HepG2 (cell line): ENCODE data around the gene SGSM1. TPM values are rescaled to one million over a fixed set of nuclear protein-coding genes. Genes with fewer than 3 reads are reported as not detected.

ENCODE experiments used
- ASH2L ChIP-seq: fragments of 300-600, 200-600 bp; sonication (generic); IDR thresholded peaks from 2 replicates; pipeline ENCODE4 v1.7.0; 2017; ENCODE audit warnings: low read depth, mild to moderate bottlenecking, moderate library complexity, mixed read lengths, low read length; ENCODE audit not compliant: insufficient read length
- IRX3 ChIP-seq: sonication (generic); formaldehyde crosslinking; IDR thresholded peaks from 2 replicates; pipeline ENCODE4 v1.8.1; 2023; ENCODE audit warnings: mild to moderate bottlenecking, low read depth, missing genetic modification reagents, borderline replicate concordance
- MLLT10 ChIP-seq: sonication (generic); formaldehyde crosslinking; IDR thresholded peaks from 2 replicates; pipeline ENCODE4 v1.4.0; 2020; ENCODE audit warnings: missing genetic modification reagents
- MLX ChIP-seq: IDR thresholded peaks from 2 replicates; pipeline ENCODE4 v1.6.1; 2016
- NFKB2 ChIP-seq: sonication (generic); formaldehyde crosslinking; IDR thresholded peaks from 2 replicates; pipeline ENCODE4 v1.4.0; 2020; ENCODE audit warnings: missing genetic modification reagents, borderline replicate concordance
- PLRG1 ChIP-seq: fragments of 450-650 bp; conservative IDR thresholded peaks from 2 replicates; pipeline ENCODE4 v1.6.1; 2016
- PREB ChIP-seq: sonication (generic); formaldehyde crosslinking; IDR thresholded peaks from 2 replicates; pipeline ENCODE4 v1.4.0; 2020; ENCODE audit warnings: missing genetic modification reagents
- SIX1 ChIP-seq: sonication (generic); formaldehyde crosslinking; IDR thresholded peaks from 2 replicates; pipeline ENCODE4 v1.4.0; 2020; ENCODE audit warnings: missing genetic modification reagents, borderline replicate concordance
- SP140L ChIP-seq: sonication (generic); formaldehyde crosslinking; IDR thresholded peaks from 2 replicates; pipeline ENCODE4 v1.4.0; 2020; ENCODE audit warnings: missing genetic modification reagents, borderline replicate concordance
- TOE1 ChIP-seq: sonication (generic); formaldehyde crosslinking; IDR thresholded peaks from 2 replicates; pipeline ENCODE4 v1.4.0; 2020; ENCODE audit warnings: mild to moderate bottlenecking, missing genetic modification reagents
- YY1 ChIP-seq: IDR thresholded peaks from 2 replicates; pipeline ENCODE4 v1.6.1; 2011; ENCODE audit warnings: low read length, low read depth, moderate library complexity, mild to moderate bottlenecking; ENCODE audit not compliant: insufficient read depth, insufficient replicate concordance
- ZBTB20 ChIP-seq: sonication (generic); formaldehyde crosslinking; IDR thresholded peaks from 2 replicates; pipeline ENCODE4 v1.8.1; 2023; ENCODE audit warnings: missing genetic modification reagents, low read depth, mild to moderate bottlenecking, borderline replicate concordance
- ZKSCAN5 ChIP-seq: sonication (generic); formaldehyde crosslinking; IDR thresholded peaks from 2 replicates; pipeline ENCODE4 v1.5.1; 2020; ENCODE audit warnings: mild to moderate bottlenecking, missing genetic modification reagents
- ZNF136 ChIP-seq: sonication (generic); formaldehyde crosslinking; IDR thresholded peaks from 2 replicates; pipeline ENCODE4 v1.8.1; 2022; ENCODE audit warnings: low read depth, mild to moderate bottlenecking, moderate library complexity, missing genetic modification reagents
- ZNF264 ChIP-seq: sonication (generic); formaldehyde crosslinking; IDR thresholded peaks from 2 replicates; pipeline ENCODE4 v1.4.0; 2020; ENCODE audit warnings: missing genetic modification reagents
- ZNF3 ChIP-seq: IDR thresholded peaks from 2 replicates; pipeline ENCODE4 v1.7.0; 2017; ENCODE audit warnings: inconsistent platforms
- ZNF510 ChIP-seq: sonication (generic); formaldehyde crosslinking; IDR thresholded peaks from 2 replicates; pipeline ENCODE4 v1.4.0; 2020; ENCODE audit warnings: low read depth, mild to moderate bottlenecking, missing genetic modification reagents
- ZNF570 ChIP-seq: sonication (generic); formaldehyde crosslinking; IDR thresholded peaks from 2 replicates; pipeline ENCODE4 v1.4.0; 2020; ENCODE audit warnings: mild to moderate bottlenecking, missing genetic modification reagents, borderline replicate concordance
- ZNF576 ChIP-seq: sonication (generic); formaldehyde crosslinking; IDR thresholded peaks from 2 replicates; pipeline ENCODE4 v1.4.0; 2020; ENCODE audit warnings: mild to moderate bottlenecking, missing genetic modification reagents
- ZNF577 ChIP-seq: sonication (generic); formaldehyde crosslinking; IDR thresholded peaks from 2 replicates; pipeline ENCODE4 v1.4.0; 2020; ENCODE audit warnings: mild to moderate bottlenecking, low read depth, missing genetic modification reagents, borderline replicate concordance
- polyA plus RNA-seq, 8 experiments: library from polyadenylated mRNA; depleted of rRNA in 3 of 8; stranded (reverse) in 7 of 8; unstranded in 1 of 8; fragments of >200 nt; fragmentation: Illumina TruSeq in 4 of 8; extraction: Trizol in 4 of 8; gene quantifications; 2 replicates each; pipeline versions ENCODE4 v1.2.1 to v1.2.3, GENCODE V29; 2011 to 2016; ENCODE audit warnings: low read depth in 4 of 8, missing spikeins in 1 of 8, mixed read lengths in 1 of 8; ENCODE audit not compliant: insufficient read depth in 1 of 8
- total RNA-seq, 5 experiments: library from RNA; depleted of rRNA; stranded (reverse); fragments of >200 nt; fragmentation: Illumina TruSeq; extraction: Trizol; gene quantifications; 2 replicates each; pipeline ENCODE4 v1.2.3, GENCODE V29; 2016; ENCODE audit warnings: low read depth in 1 of 5
- TF ChIP-seq, protein P1 (sequence below): sonication (generic); formaldehyde crosslinking; IDR thresholded peaks from 2 replicates; pipeline ENCODE4 v1.5.1; 2020; ENCODE audit warnings: mild to moderate bottlenecking, missing genetic modification reagents

SGSM1 gene
- total and polyA plus RNA-seq, 2 of the 13 experiments (the other 11 are each of a cell fraction or from before 2014, with no cell fraction given) = 0.07 TPM; not detected in 1

DNA sequence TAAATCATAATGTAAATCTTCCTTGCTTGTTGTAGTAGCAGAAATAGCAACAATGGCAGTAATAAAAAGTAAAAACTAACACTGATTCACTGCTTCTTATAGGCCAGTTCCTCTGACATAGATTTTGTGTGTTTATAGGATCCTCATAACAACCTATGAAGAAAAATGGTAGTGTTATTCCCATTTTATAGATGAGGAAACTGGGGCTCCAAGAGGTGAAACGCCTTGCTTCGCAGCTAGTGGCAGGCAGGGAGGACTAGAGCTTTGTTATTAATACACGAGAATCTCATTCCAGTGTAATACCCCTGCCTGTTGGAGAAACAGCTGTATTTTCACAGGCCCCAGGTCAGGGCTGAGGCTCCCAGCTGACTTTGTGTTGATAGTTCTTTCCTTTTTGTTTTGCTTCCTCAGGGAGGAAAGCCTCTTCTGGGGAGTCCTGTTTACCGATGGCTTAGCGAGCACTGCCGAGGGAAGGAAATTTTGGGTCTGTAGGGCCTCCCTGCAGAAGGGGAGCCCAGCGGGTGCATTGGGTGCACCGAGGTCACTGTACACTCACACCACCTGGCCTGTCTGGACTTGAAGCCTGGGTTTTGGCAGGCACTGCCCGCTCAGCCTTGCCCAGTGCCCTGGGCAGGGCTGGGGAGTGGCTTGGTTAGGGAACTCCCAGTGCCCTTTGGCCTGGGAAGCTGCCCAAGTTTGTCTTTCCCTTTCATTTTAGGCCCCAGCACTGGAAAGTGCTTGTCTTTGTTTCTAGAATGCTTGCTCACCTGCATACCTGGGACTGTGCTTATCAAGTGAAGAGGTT lies 160.0 kb downstream of the SGSM1 start (continued):
- TF ChIP-seq, protein P1, sequence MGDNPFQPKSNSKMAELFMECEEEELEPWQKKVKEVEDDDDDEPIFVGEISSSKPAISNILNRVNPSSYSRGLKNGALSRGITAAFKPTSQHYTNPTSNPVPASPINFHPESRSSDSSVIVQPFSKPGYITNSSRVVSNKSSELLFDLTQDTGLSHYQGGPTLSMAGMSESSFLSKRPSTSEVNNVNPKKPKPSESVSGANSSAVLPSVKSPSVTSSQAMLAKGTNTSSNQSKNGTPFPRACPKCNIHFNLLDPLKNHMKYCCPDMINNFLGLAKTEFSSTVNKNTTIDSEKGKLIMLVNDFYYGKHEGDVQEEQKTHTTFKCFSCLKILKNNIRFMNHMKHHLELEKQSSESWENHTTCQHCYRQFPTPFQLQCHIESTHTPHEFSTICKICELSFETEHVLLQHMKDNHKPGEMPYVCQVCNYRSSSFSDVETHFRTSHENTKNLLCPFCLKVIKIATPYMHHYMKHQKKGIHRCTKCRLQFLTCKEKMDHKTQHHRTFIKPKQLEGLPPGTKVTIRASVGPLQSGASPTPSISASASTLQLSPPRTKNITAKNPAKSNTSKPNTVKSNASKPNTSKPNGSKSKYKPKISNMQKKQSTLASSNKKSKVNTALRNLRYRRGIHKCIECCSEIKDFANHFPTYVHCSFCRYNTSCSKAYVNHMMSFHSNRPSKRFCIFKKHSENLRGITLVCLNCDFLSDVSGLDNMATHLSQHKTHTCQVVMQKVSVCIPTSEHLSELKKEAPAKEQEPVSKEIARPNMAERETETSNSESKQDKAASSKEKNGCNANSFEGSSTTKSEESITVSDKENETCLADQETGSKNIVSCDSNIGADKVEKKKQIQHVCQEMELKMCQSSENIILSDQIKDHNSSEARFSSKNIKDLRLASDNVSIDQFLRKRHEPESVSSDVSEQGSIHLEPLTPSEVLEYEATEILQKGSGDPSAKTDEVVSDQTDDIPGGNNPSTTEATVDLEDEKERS (CRISPR knock-in tag) = no peak
- TF ChIP-seq SP140L (CRISPR knock-in tag) (no peak), MLX (CRISPR knock-in tag) (no peak), ZKSCAN5 (CRISPR knock-in tag) (no peak), ZNF577 (CRISPR knock-in tag) (no peak), PREB (CRISPR knock-in tag) (no peak), ZNF576 (no peak), ZNF570 (CRISPR knock-in tag) (no peak), YY1 (no peak), ZNF3 (CRISPR knock-in tag) (no peak), MLLT10 (no peak), ZNF510 (CRISPR knock-in tag) (no peak), SIX1 (CRISPR knock-in tag) (no peak), ZBTB20 (no peak), PLRG1 (no peak), ASH2L (no peak), TOE1 (CRISPR knock-in tag) (no peak), NFKB2 (CRISPR knock-in tag) (no peak), IRX3 (CRISPR knock-in tag) (no peak), ZNF136 (CRISPR knock-in tag) (no peak), ZNF264 (CRISPR knock-in tag) (peak; percentile 32; the same call in 1 of the 2 replicates)
